Skeletal muscle tissue (tissue), 4 donors: ENCODE measurements around the gene ZBTB6. TPM values are rescaled to one million over a fixed set of nuclear protein-coding genes. Genes with fewer than 3 reads are reported as not detected.

Source experiments
- H3K27ac ChIP-seq: one replicate; pipeline ENCODE4 v1.7.0; 2013; ENCODE audit warnings: mild to moderate bottlenecking, low read depth, low read length, inconsistent platforms
- H3K27me3 ChIP-seq, 3 donors: one replicate each; pipeline ENCODE4 v1.7.0; 2013; ENCODE audit warnings: low read length in 3 of 3; ENCODE audit not compliant: control insufficient read depth in 3 of 3, insufficient read depth in 3 of 3
- H3K36me3 ChIP-seq, 3 donors: one replicate each; pipeline ENCODE4 v1.7.0; 2013; ENCODE audit warnings: low read length in 3 of 3; ENCODE audit not compliant: control insufficient read depth in 3 of 3, insufficient read depth in 3 of 3
- H3K4me1 ChIP-seq, 3 donors: one replicate each; pipeline ENCODE4 v1.7.0; 2013; ENCODE audit warnings: low read length in 3 of 3, mild to moderate bottlenecking in 3 of 3; ENCODE audit not compliant: control insufficient read depth in 3 of 3, insufficient read depth in 3 of 3
- H3K4me3 ChIP-seq, 3 donors: one replicate each; pipeline ENCODE4 v1.7.0; 2013; ENCODE audit warnings: low read length in 3 of 3
- H3K9ac ChIP-seq, 3 donors: one replicate each; pipeline ENCODE4 v1.7.0; 2013; ENCODE audit warnings: low read length in 3 of 3, mild to moderate bottlenecking in 3 of 3, moderate library complexity in 2 of 3, low read depth in 1 of 3
- H3K9me3 ChIP-seq, 3 donors: one replicate each; pipeline ENCODE4 v1.7.0; 2013; ENCODE audit warnings: low read length in 3 of 3; ENCODE audit not compliant: control insufficient read depth in 3 of 3
- total RNA-seq: library from RNA; depleted of rRNA; stranded (reverse); fragments of >200 nt; gene quantifications from one replicate; pipeline ENCODE4 v1.2.3, GENCODE V29; 2014
- donor health status: Osteomylitis.

Gene ZBTB6
- 20.4 TPM for total RNA-seq

- H3K9me3 ChIP-seq: no peaks in the 10 kb centered on the region
- no peaks in the 10 kb centered on the region for H3K27me3 ChIP-seq
- peaks cover 7 to 16% (median 15%) of the 10 kb centered on the region in 3 donors for H3K4me1 ChIP-seq
- peaks cover 6 to 17% (median 9%) of the 10 kb centered on the region in 3 donors for H3K36me3 ChIP-seq
- H3K4me3 ChIP-seq: peak within 1 kb of the TSS; percentile 98 to 99 (median 99)
- H3K27ac ChIP-seq: peak within 1 kb of the TSS; percentile 58
- H3K9ac ChIP-seq: peak within 1 kb of the TSS; percentile 86 to 96 (median 93)
Observed at GRCh38 chr9:122912964-122913673, at the start of gene ZBTB6. TSS of gene ZBTB6 (minus strand) at chr9:122913323. CDS start at chr9:122912072, 1,251 bp downstream.

GRCh38 chr9:122961139-122961538, 48.0 kb upstream of the ZBTB6 start:
- Histone ChIP-seq H3K9ac (no peak overlapping the region), H3K27ac (no peak overlapping the region), H3K4me1 (no peaks in the 10 kb centered on the region), H3K9me3 (no peaks in the 10 kb centered on the region), H3K4me3 (no peak overlapping the region), H3K36me3 (peaks cover 5 to 18% (median 6%) of the 10 kb centered on the region in 3 donors), H3K27me3 (no peaks in the 10 kb centered on the region)

GRCh38 chr9:122955961-122956360, 42.8 kb upstream of the ZBTB6 start:
- Histone ChIP-seq H3K27ac (no peak overlapping the region), H3K36me3 (peaks cover 1 to 7% (median 5%) of the 10 kb centered on the region in 3 donors), H3K9ac (no peak overlapping the region), H3K27me3 (no peaks in the 10 kb centered on the region), H3K4me1 (peaks cover 0 to 2% (median 0%) of the 10 kb centered on the region in 3 donors), H3K9me3 (no peaks in the 10 kb centered on the region), H3K4me3 (no peak overlapping the region)

GRCh38 chr9:122954253-122954691, 41.1 kb upstream of the ZBTB6 start:
- peaks cover 0 to 1% (median 0%) of the 10 kb centered on the region in 3 donors for H3K36me3 ChIP-seq
- H3K27me3 ChIP-seq: no peaks in the 10 kb centered on the region
- H3K27ac ChIP-seq: no peak overlapping the region
- no peak overlapping the region for H3K9ac ChIP-seq
- H3K9me3 ChIP-seq: no peaks in the 10 kb centered on the region
- H3K4me1 ChIP-seq: peaks cover 0 to 2% (median 0%) of the 10 kb centered on the region in 3 donors
- no peak overlapping the region for H3K4me3 ChIP-seq

- no peaks in the 10 kb centered on the region for H3K36me3 ChIP-seq
- H3K4me3 ChIP-seq: no peak overlapping the region
- H3K27me3 ChIP-seq: no peaks in the 10 kb centered on the region
- peak overlapping the region in 1 of 3 donors; percentile 21 for H3K9ac ChIP-seq
- H3K27ac ChIP-seq: no peak overlapping the region
- H3K4me1 ChIP-seq: peaks cover 0 to 3% (median 2%) of the 10 kb centered on the region in 3 donors
- H3K9me3 ChIP-seq: no peaks in the 10 kb centered on the region
Observed at GRCh38 chr9:122951056-122951455, 37.9 kb upstream of the ZBTB6 start.

- no peak overlapping the region for H3K27ac ChIP-seq
- no peaks in the 10 kb centered on the region for H3K36me3 ChIP-seq
- no peaks in the 10 kb centered on the region for H3K27me3 ChIP-seq
- H3K4me1 ChIP-seq: peaks cover 0 to 3% (median 2%) of the 10 kb centered on the region in 3 donors
- H3K4me3 ChIP-seq: no peak overlapping the region
- no peak overlapping the region for H3K9ac ChIP-seq
- H3K9me3 ChIP-seq: no peaks in the 10 kb centered on the region
Observed at GRCh38 chr9:122950263-122950662, 37.1 kb upstream of the ZBTB6 start.

GRCh38 chr9:122949696-122950095, 36.6 kb upstream of the ZBTB6 start:
- Histone ChIP-seq H3K4me3 (no peak overlapping the region), H3K27me3 (no peaks in the 10 kb centered on the region), H3K36me3 (no peaks in the 10 kb centered on the region), H3K9ac (no peak overlapping the region), H3K4me1 (peaks cover 0 to 3% (median 2%) of the 10 kb centered on the region in 3 donors), H3K27ac (no peak overlapping the region), H3K9me3 (no peaks in the 10 kb centered on the region)

GRCh38 chr9:122948313-122948712, 35.2 kb upstream of the ZBTB6 start:
- no peaks in the 10 kb centered on the region for H3K9me3 ChIP-seq
- peaks cover 0 to 2% (median 0%) of the 10 kb centered on the region in 3 donors for H3K36me3 ChIP-seq
- no peak overlapping the region for H3K9ac ChIP-seq
- no peak overlapping the region for H3K4me3 ChIP-seq
- peaks cover 0 to 3% (median 0%) of the 10 kb centered on the region in 3 donors for H3K4me1 ChIP-seq
- no peaks in the 10 kb centered on the region for H3K27me3 ChIP-seq
- no peak overlapping the region for H3K27ac ChIP-seq

GRCh38 chr9:122946461-122947005, 33.4 kb upstream of the ZBTB6 start:
- Histone ChIP-seq H3K4me3 (no peak overlapping the region), H3K36me3 (peaks cover 0 to 2% (median 0%) of the 10 kb centered on the region in 3 donors), H3K9ac (no peak overlapping the region), H3K27me3 (no peaks in the 10 kb centered on the region), H3K9me3 (no peaks in the 10 kb centered on the region), H3K27ac (no peak overlapping the region), H3K4me1 (peaks cover 6 to 10% (median 7%) of the 10 kb centered on the region in 3 donors)
